IMR-90 (cell line): ENCODE data around the gene CNTRL. TPM values are rescaled to one million over a fixed set of nuclear protein-coding genes. Genes with fewer than 3 reads are reported as not detected.
"Not testable (repeated sequence)": the region's sequence is repeated elsewhere in the genome, so short reads cannot be mapped to it uniquely, and the experiment has no call there.

Experiments
- ATAC-seq: fragments of 200-7000 bp; cut with Tn5 transposase; 2 replicates; pipeline ENCODE4 v1.9.1; 2020; ENCODE audit warnings: low read depth, mild to moderate bottlenecking, moderate library complexity
- BruUV-seq: library from RNA; stranded (reverse); fragments of 400-500 nt; replicated peaks from 2 replicates; lab custom pipeline; 2021; lab: Mats Ljungman, UMichigan
- CTCF ChIA-PET: fragments of 300-600 bp; formaldehyde crosslinking; extraction: SDS; loops from one replicate; lab custom pipeline; 2021; ENCODE audit warnings: antibody characterized with exemption; lab: Yijun Ruan, JAX
- POLR2A ChIA-PET: fragments of 300-600 bp; sonication (Branson Sonifier 250); formaldehyde crosslinking; loops from one replicate; lab custom pipeline; 2022; ENCODE audit warnings: antibody characterized with exemption; ENCODE audit not compliant: unreplicated experiment; lab: Charles Lee
- DNase-seq: peaks from one replicate; pipeline ENCODE4 v3.0.0; 2013
- H2AFZ ChIP-seq: replicated peaks from 2 replicates; pipeline ENCODE3; 2013; ENCODE audit warnings: low read length, mild to moderate bottlenecking; ENCODE audit not compliant: poor library complexity
- H2AK5ac ChIP-seq: 2 replicates; pipeline ENCODE4 v1.6.1; 2013; ENCODE audit warnings: low read depth, low read length, inconsistent platforms
- H2AK9ac ChIP-seq: replicated peaks from 2 replicates; pipeline ENCODE3; 2013; ENCODE audit warnings: mild to moderate bottlenecking, low read depth, low read length, moderate library complexity; ENCODE audit not compliant: poor library complexity
- H2BK120ac ChIP-seq: 2 replicates; pipeline ENCODE4 v1.6.1; 2013; ENCODE audit warnings: low read depth, low read length, inconsistent platforms
- H2BK15ac ChIP-seq: 3 replicates; pipeline ENCODE4 v1.6.1; 2013; ENCODE audit warnings: low read depth, low read length, inconsistent platforms
- H2BK20ac ChIP-seq: 2 replicates; pipeline ENCODE4 v1.6.1; 2013; ENCODE audit warnings: low read depth, mild to moderate bottlenecking, inconsistent platforms, low read length, moderate library complexity
- H2BK5ac ChIP-seq: 2 replicates; pipeline ENCODE4 v1.6.1; 2013; ENCODE audit warnings: mild to moderate bottlenecking, low read depth, low read length, inconsistent platforms; ENCODE audit not compliant: poor library complexity, severe bottlenecking
- H3K14ac ChIP-seq: replicated peaks from 2 replicates; pipeline ENCODE4 v1.6.1; 2013; ENCODE audit warnings: low read depth, low read length, inconsistent platforms
- H3K18ac ChIP-seq: 2 replicates; pipeline ENCODE4 v1.6.1; 2013; ENCODE audit warnings: low read depth, low read length, control low read depth
- H3K23ac ChIP-seq: 2 replicates; pipeline ENCODE4 v1.6.1; 2013; ENCODE audit warnings: low read depth, low read length, inconsistent platforms
- H3K27ac ChIP-seq: 2 replicates; pipeline ENCODE4 v1.5.1; 2013; ENCODE audit warnings: mild to moderate bottlenecking, control low read depth, low read length; ENCODE audit not compliant: insufficient read depth
- H3K27me3 ChIP-seq: 2 replicates; pipeline ENCODE4 v1.6.1; 2013; ENCODE audit warnings: low read length; ENCODE audit not compliant: control insufficient read depth, insufficient read depth
- H3K36me3 ChIP-seq: 2 replicates; pipeline ENCODE4 v1.6.1; 2013; ENCODE audit warnings: low read length, mixed read lengths; ENCODE audit not compliant: control insufficient read depth, insufficient read depth
- H3K4ac ChIP-seq: 2 replicates; pipeline ENCODE4 v1.6.1; 2013; ENCODE audit warnings: low read depth, low read length, inconsistent platforms
- H3K4me1 ChIP-seq: 2 replicates; pipeline ENCODE4 v1.6.1; 2013; ENCODE audit warnings: low read length, mixed read lengths; ENCODE audit not compliant: control insufficient read depth, insufficient read depth
- H3K4me2 ChIP-seq: 2 replicates; pipeline ENCODE4 v1.6.1; 2013; ENCODE audit warnings: low read depth, mild to moderate bottlenecking, control low read depth, low read length, moderate library complexity
- H3K4me3 ChIP-seq: 2 replicates; pipeline ENCODE4 v1.5.1; 2013; ENCODE audit warnings: low read depth, mild to moderate bottlenecking, control low read depth, low read length, moderate library complexity; ENCODE audit not compliant: insufficient read depth
- H3K56ac ChIP-seq: 2 replicates; pipeline ENCODE4 v1.6.1; 2013; ENCODE audit warnings: low read length, inconsistent platforms; ENCODE audit not compliant: insufficient read depth; ENCODE audit errors: extremely low read depth
- H3K79me1 ChIP-seq, 2 experiments: 2 replicates each; pipeline ENCODE4 v1.6.1; 2013; ENCODE audit warnings: low read length in 2 of 2, inconsistent platforms in 1 of 2, low read depth in 1 of 2
- H3K9ac ChIP-seq: 2 replicates; pipeline ENCODE4 v1.6.1; 2013; ENCODE audit warnings: low read depth, low read length, control low read depth
- H3K9me1 ChIP-seq: 2 replicates; pipeline ENCODE4 v1.6.1; 2013; ENCODE audit warnings: low read length, inconsistent platforms; ENCODE audit not compliant: insufficient read depth
- H3K9me3 ChIP-seq: 2 replicates; pipeline ENCODE4 v1.6.1; 2013; ENCODE audit warnings: low read length; ENCODE audit not compliant: control insufficient read depth, insufficient read depth
- H4K20me1 ChIP-seq: 2 replicates; pipeline ENCODE4 v1.6.1; 2013; ENCODE audit warnings: low read length, inconsistent platforms; ENCODE audit not compliant: insufficient read depth
- H4K5ac ChIP-seq: 2 replicates; pipeline ENCODE4 v1.6.1; 2013; ENCODE audit warnings: mild to moderate bottlenecking, low read depth, low read length, control low read depth
- H4K8ac ChIP-seq, 2 experiments: 2 replicates each; pipeline ENCODE4 v1.6.1; 2013; ENCODE audit warnings: low read depth in 2 of 2, low read length in 2 of 2, control low read depth in 1 of 2, inconsistent platforms in 1 of 2
- H4K91ac ChIP-seq: 2 replicates; pipeline ENCODE4 v1.6.1; 2013; ENCODE audit warnings: low read depth, low read length, inconsistent platforms; ENCODE audit not compliant: insufficient read depth
- WGBS, 2 experiments: methylation state at CpG; one replicate each; pipeline versions ENCODE4 v1.1.5 to v1.1.7; 2013; ENCODE audit warnings: missing lambda C conversion rate in 2 of 2; ENCODE audit not compliant: insufficient read length in 1 of 2; ENCODE audit errors: extremely low coverage in 2 of 2; 5-methylcytosine and 5-hydroxymethylcytosine counted together
- dilution Hi-C: fragments of 300-500 bp; cut with HindIII; formaldehyde crosslinking; loops from one replicate; pipeline ENCODE4 v1.14.3; 2018; ENCODE audit warnings: low sequenced_read_pairs; ENCODE audit not compliant: unreplicated experiment
- in situ Hi-C: fragments of 300-500 bp; cut with MboI; formaldehyde crosslinking; loops from 3 replicates; pipeline ENCODE4 v1.14.3; 2019; ENCODE audit warnings: low sequenced_read_pairs, inconsistent platforms, mixed read lengths
- intact Hi-C: fragments of 100-400 bp; cut with micrococcal nuclease; formaldehyde crosslinking; loops from 2 replicates; pipeline ENCODE4 v1.10.0; 2022
- polyA plus RNA-seq, 3 experiments: library from polyadenylated mRNA; depleted of rRNA; stranded (reverse); fragments of >200 nt; gene quantifications; 2 replicates each; pipeline ENCODE4 v1.2.3, GENCODE V29; 2012; ENCODE audit warnings: low replicate concordance in 1 of 3
- total RNA-seq: library from RNA; depleted of rRNA; stranded (reverse); fragments of >200 nt; gene quantifications from 2 replicates; pipeline ENCODE4 v1.2.3, GENCODE V29; 2012

The CNTRL gene
- total and polyA plus RNA-seq, 2 of the 4 experiments (the other 2 are of a cell fraction), result 4.5 to 7.3 TPM

- H3K4ac ChIP-seq, DNase-seq, H3K27ac ChIP-seq, H4K20me1 ChIP-seq, H3K4me3 ChIP-seq, H2BK5ac ChIP-seq, intact Hi-C loops, in situ Hi-C loops, H2AFZ ChIP-seq, H3K9me1 ChIP-seq, H4K8ac ChIP-seq, H3K18ac ChIP-seq, H2BK20ac ChIP-seq, H3K56ac ChIP-seq, CTCF ChIA-PET, H2AK9ac ChIP-seq, H3K36me3 ChIP-seq, H3K23ac ChIP-seq, H4K91ac ChIP-seq, BruUV-seq, H2BK120ac ChIP-seq, H3K79me1 ChIP-seq, H3K4me2 ChIP-seq, dilution Hi-C loops, H3K27me3 ChIP-seq, H3K9ac ChIP-seq, H3K4me1 ChIP-seq, H3K9me3 ChIP-seq, POLR2A ChIA-PET, H4K5ac ChIP-seq, H3K14ac ChIP-seq, H2AK5ac ChIP-seq, H2BK15ac ChIP-seq, ATAC-seq: not testable (repeated sequence)
- no CpG with 5 or more reads among the region's 5 CpGs for WGBS, 2 experiments
Observed at GRCh38 chr9:121104054-121104453, 29.3 kb downstream of the CNTRL start.
